Measurements from ENCODE around the gene DEGS1.

Gene DEGS1

DNA sequence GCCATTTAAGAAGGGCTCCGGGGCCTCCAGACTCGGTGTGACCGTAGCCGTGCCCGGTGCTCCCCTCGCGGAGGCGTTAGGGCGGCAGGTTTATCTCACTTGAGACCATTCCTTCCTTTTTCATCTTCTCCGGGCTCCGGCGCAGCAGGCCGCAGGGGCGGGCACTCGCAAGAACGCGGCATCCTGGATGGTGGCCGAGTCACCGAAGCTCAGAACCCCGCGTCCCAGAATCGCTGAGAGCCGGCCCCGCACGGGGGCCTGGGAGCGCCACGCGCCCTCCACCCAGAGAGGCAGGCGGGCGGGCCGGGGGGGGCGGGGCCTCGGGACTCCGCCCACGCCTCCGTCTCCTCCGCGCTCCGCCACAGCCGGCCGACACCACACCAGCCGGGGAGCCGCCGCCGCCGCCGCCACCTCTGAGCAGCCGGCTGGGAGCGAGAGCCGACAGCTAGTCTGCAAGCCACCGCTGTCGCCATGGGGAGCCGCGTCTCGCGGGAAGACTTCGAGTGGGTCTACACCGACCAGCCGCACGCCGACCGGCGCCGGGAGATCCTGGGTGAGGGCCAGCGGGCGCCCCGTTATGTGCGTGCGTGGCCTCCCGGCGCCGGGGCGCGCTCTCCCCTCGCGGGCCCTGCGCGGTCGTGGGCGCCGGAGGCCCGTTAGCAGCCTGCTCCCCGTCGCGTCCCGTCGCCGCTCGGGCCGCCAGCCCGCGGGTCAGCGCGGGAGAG is at the start of gene DEGS1:
TSS of gene DEGS1 (plus strand) at position 375 of the 725 bp plus-strand sequence. CDS start at position 472, 97 bp downstream.
- DNase-seq, result peak; percentile 88

DNA sequence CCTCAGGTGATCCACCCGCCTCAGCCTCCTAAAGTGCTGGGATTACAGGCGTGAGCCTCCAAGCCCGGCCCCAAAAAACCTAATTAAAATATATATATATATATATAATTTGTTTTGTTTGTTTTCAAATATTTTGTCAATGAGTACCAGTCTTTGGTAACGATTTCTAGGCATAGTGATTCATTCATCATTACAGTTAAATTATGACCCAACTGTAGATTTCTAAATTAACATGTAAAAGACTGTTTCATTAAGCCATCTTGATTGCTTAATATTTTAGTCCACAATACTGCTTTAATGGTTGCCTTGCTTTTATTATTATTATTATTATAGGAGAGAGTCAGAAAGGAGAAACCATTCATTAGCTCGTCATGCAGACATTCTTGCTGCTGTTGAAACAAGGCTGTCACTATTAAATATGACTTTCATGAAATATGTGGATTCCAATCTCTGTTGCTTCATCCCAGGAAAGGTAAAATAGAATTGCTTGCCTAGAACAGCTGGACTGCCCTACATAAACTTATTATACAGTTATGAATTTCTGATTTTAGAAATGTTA is 49.2 kb upstream of the DEGS1 start:
- no peak for DNase-seq

DNA sequence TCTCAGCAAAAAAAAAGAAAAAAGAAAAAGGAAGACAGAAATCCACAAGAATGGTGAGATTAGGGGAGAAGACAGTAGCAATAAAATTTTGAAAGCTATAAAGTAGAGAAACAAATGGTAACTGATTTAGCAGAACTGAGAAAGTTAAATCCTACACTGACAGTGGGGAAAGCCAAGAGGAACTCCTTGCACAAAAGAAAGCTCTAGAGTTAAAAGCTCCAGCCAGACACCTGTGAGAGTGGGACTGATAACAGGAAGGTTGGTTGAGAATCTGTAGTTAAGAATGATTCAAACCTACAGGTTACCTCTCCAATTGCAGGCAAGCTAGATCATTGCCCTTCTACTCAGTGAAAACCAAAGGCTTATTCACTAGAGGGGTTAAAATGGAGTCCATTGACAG is 45.5 kb upstream of the DEGS1 start:
- DNase-seq, result no peak

DNA sequence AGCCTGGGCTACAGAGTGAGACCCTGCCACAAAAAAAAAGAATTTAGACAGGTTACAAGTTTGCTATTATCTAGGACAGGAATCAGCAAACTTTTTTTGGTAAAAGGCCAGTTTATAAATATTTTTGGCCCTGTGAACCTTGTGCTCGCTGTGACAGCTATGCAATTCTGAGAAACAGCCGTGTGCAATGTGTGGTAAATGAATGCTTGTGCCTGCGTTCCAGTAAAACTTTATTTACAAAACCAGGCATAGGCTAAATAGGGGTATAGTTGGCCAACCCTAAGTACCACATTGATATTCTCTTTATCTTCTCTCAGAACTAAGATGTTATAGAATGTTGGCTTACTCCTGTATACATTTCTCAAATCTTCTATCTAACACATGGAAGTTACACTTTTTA is 44.8 kb upstream of the DEGS1 start:
- DNase-seq, result no peak

DNA sequence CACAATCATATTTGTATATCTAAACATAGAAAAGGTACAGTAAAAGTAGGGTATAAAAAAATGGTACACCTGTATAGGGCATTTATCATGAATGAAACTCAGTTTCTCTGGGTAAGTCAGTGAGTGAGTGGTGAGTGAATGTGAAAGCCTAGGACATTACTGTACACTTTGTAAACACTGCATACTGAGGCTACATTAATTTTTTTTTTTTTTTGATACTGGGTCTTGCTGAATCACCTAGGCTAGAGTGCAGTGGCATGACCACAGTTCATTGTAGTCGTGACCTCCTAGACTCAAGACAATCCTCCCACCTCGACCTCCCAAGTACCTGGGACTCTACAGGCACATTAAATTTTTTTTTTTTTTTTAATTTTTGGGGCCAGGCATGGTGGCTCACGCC is 41.3 kb upstream of the DEGS1 start:
- no peak for DNase-seq

DNA sequence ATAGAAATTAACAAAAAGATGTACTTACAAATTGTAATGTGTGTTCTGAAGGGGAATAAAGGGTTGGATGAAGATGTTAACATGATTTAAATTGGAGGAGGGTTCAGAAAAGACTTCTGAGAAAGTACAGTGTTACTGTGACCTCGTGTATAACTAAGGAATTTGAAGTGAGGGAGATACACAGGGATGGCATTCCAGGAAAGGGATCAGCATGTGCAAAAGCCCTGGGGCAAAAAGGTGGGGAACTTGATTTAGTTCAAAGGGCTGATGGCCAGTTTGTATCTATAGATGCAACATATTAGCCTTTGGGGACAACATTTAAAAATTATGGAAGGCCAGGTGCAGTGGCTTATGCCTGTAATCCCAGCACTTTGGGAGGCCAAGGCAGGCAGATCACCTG is 33.3 kb upstream of the DEGS1 start:
- DNase-seq, result no peak

DNA sequence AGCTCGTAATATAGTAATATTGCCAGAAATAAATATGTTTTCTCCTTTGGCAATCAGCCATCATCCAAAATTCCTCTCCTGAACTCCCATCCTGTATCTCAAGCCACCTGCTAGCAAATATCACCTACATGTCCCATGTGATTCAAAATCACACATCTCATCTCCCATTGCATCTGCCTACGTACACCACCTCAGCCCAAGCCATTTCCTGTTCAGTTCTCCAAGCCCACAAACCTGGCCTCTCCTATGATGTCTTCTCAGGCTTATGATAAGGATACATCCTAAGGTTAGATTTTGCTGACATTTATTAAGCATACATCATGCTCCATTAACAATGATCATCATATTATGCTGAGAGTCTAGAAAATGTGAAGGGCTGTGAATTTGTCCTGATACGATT is 31.9 kb upstream of the DEGS1 start:
- no peak for DNase-seq

DNA sequence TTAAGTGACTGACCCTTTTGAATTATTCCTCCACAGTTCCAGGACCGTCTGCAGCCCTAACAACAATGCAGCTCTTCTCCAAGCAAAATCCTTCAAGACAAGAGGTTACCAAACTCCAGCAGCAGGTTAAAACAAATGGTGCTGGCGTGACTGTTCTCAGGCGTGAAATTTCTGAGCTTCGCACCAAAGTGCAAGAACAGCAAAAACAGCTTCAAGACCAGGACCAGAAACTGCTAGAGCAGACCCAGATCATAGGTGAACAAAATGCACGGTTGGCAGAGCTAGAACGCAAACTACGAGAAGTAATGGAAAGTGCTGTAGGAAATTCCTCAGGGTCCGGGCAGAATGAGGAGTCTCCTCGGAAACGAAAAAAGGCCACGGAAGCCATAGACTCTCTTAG is 25.7 kb upstream of the DEGS1 start:
- no peak for DNase-seq

DNA sequence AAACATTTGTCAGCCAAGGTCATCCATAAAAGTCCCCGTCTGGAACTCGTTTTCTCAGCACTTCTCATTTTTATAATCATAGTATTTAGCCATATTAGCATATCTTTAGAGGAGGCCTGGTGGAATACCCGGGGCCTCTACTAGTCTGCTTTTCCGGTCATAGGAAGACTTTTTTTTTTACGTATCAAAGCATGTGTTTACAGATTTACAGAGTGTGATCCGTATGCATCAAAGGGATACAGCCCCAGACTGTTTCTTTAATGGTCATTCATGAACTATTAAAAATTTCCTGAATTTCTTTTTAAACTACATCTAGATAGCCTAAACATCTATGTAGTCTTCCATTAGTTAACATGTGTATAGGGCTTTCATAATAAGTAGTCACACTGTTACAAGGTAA is 23.5 kb upstream of the DEGS1 start:
- DNase-seq, result no peak

DNA sequence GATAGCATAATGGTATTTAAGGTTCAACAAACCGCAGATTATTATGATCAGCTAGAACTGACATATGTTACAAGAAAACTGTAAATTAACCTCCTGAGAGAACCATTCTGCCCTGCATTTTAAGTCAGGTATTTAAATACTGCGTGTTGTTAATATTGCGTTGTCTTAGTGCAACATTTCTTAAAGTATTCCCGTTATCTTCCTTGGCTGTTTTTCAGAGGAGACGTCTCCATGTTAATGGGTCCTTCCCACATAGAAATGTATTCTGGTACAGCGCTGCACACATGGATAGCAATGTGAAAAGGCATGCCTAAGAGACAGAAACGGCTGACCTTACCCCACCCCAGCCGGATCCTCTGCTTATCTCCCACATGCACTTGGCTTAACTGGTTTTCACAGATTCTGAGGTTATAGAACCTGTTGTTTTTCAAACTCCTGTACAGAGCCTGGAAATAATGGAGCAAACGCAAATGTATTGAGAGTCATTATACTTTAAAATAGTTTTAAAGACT is 22.8 kb upstream of the DEGS1 start:
- DNase-seq, result no peak

DNA sequence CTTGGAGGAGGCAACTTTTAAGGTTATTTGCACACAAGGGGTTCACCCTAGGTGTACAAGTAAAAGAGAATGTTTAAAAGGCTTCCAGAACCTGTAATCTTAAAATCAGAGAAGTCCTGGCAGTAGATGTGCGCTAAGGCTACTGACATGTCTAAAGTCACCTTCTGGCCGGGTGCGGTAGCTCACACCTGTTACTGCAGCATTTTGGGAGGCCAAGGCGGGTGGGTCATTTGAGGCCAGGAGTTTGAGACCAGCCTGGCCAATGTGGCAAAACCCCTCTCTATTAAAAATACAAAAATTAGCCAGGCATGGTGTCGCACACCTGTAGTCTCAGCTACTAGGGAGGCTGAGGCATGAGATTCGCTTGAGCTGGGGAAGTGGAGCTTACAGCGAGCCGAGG is 20.3 kb upstream of the DEGS1 start:
- DNase-seq, result no peak

DNA sequence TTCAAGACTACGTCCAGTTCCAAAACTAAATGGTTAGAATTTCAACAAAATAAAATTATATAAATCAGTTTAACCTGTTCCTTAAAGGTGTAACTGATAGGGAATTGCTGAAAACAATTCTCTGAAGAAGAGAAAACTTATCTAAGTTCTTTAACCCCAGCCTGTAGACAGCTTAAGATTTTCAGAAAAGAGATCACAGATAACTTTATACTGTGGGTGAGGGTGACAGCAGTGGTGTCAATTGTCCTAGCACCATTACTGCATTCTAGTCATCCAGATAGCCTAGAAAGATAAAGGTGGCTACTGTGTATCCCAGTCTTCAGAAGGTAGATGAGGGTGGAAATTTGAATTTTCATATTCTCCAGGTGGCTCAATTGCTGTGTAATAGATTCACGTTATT is 19.7 kb upstream of the DEGS1 start:
- no peak for DNase-seq

DNA sequence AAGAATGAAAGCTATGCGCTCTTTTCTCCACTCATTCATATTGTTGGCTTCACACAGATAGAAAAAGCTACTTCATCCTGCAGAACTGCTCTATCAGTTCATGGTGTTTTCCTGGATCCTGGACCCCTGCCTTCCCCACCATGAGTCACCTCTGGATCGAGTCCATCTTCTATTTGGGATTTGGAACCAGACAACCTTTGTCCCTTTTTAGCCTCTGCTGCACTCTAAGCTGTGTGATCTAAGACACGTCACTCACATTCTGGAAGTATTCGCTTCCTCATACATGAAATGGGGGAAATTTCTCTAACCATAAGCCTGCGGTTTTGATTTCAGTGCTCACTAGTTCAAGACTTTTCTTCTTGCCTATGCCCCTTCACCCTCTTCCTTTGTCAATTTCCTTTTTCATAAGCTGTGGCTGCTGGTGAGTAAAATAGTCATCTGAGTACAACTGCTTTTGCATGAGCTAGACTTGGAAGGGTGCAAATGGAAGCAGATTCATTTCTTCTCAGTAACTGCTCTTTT is 14.1 kb upstream of the DEGS1 start:
- DNase-seq, result no peak

DNA sequence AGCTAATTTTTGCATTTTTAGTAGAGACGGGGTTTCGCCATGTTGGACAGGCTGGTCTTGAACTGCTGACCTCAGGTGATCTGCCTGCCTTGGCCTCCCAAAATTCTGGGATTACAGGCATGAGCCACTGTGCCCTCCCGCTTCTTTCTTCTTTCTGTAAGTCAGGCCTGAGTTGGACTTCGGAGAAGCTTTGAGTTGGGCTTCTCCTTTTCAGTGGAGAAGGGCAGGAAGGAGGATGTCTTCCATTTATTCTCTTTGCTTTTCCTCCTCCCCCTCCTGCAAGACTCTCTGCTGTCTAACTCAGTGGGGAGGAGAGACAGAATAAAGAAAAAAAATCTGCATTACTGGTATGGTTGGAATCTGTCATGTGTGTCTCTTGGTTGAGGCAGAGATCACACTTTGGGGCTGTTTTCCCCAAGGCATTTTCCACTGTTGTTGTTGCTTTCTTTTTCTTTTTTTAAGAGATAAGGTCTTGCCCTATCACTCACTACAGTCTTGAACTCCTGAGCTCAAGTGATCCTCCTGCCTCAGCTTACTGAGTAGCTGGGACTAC is 13.2 kb upstream of the DEGS1 start:
- no peak for DNase-seq

DNA sequence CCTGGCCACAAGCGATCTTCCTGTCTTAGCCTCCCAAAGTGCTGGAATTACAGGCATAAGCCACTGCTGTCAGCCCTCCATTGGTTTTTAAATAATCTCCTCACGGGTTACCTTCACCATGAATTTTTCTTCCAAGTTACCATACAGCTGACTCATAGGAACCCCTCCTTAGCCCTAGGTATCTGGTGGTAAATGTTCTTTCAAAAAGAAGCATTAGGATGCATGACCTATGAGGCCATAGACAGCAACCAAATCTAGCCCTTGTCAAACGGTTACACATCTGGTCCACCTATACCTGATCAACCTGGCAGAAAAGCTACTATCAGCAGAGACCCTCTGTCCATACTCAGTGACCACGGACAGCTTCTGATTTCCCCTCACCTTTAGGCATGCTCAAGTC is 12.7 kb upstream of the DEGS1 start:
- DNase-seq, result no peak

DNA sequence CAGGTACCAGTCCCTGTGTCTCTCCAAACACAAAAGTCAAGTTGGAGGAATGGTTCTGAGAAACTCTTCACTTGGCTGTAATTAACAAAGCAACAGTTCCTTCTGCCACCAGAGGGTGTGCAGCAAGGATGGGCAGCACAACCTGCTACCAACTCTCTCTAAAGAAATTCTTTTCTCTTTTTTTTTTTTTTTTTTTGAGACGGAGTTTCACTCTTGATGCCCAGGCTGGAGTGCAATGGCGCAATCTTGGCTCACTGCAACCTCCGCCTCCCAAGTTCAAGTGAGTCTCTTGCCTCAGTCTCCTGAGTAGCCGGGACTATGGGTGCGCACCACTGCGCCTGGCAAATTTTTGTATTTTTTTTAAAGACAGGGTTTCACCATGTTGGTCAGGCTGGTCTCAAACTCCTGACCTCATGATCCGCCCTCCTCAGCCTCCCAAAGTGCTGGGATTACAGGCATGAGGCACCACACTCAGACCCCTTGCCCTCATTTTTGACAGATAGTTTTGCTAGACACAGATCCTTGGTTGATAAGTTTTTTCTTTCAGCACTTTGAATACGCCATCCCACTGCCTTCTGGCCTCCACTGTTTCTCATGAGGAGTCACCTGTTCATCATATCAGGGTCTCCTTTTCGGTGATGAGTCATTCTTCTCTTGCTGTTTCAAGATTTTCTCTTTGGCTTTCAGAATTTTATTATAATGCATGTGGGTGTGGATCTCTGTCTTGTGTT is 12.1 kb upstream of the DEGS1 start:
- no peak for DNase-seq

DNA sequence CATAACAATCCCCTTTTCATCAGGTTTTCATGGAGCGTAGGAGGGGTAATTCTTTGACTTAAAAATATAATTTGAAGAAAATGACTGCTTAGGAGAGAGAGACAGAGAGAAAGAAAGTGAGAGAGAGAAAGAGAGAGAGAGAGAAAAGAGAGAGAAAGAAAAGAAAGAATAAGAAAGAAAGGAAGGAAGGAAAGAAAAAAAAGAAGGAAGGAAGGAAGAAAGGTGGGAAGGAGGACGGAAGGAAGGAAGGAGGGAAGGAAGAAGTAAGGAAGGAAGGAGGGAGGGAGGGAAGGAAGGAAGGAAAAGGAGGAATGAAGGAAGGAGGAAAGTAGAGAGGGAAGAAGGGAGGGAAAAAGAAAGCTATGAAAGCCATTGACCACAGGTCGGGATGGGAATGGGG is 10.8 kb upstream of the DEGS1 start:
- no peak for DNase-seq

DNA sequence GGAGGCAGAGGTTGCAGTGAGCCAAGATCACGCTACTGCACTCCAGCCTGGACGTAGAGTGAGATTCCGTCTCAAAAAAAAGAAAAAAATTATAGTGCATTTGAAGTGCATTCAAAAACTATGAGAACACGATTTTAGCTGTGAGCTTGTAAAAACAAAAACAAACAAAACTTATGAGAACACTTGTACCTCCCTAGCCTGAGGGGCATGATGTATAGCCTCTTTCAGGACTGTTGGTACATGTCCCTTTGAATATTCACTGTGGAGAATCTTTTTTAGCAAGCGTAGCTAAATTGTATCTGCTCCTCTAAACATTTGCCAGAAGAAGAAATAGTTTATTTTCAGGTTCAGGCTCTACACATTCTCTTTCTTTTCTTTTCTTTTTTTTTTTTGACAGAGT is 9.5 kb upstream of the DEGS1 start:
- DNase-seq, result no peak

DNA sequence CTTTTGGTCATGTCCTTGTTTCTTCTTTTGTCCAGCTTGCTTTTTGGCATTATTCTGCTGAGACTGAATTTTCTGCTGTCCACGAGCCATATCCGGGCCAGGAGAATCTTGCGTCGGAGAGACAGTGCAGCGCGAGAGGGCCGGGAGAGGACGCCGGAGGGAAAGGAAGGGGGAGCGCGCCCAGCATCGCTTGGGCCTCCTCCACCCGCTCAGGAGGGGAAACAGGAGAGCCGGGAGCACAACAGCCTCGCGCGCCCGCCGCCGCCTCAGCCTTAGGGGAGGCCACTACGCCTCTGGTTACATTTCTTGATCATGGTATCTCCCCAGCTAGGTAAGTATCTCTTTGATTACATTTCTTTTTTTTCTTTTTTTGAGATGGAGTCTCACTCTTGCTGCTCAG is 7.4 kb upstream of the DEGS1 start:
- DNase-seq, result no peak

DNA sequence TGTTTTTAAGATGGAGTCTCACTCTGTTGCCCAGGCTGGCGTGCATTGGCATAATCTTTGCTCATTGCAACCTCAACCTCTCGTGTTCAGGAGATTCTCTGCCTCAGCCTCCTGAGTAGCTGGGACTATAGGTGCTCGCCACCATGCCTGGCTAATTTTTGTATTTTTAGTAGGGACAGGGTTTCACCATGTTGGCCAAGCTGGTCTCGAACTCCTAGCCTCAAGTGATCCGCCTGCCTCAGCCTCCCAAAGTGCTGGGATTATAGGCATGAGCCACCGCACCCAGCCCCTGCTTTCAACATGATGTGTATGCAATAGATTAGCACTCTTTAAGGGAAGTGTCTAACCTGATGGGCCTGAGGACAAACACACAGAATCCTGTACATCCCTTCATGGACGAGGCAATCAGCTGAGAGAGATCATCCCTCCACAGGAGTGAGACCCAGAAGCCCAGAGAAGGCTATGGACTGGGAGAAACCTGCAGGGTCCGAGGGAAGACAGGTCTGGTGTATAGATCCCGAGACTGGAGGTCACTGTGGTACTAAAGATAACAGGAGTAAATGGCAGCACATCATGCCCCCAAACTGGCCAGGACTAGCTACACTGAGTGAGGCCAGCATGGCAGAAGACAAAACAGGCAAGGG is 5.6 kb upstream of the DEGS1 start:
- no peak for DNase-seq

DNA sequence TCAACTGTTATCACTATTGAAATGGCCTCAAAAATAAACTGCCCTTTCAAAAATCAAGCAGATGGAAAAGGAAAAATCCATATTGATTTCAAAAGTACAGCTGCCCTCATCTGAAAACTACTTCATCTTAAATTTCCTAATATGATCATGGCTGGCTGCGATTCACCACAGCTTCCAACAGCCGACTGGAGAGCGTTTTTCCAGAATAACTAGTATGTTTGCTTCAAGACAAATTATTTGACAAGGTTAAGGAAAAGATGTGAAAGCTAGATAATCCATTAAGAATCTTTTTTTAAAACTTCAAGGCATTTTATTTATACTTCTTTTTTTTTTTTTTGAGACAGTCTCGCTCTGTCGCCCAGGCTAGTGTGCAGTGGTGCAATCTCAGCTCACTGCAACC is 4.1 kb upstream of the DEGS1 start:
- no peak for DNase-seq

DNA sequence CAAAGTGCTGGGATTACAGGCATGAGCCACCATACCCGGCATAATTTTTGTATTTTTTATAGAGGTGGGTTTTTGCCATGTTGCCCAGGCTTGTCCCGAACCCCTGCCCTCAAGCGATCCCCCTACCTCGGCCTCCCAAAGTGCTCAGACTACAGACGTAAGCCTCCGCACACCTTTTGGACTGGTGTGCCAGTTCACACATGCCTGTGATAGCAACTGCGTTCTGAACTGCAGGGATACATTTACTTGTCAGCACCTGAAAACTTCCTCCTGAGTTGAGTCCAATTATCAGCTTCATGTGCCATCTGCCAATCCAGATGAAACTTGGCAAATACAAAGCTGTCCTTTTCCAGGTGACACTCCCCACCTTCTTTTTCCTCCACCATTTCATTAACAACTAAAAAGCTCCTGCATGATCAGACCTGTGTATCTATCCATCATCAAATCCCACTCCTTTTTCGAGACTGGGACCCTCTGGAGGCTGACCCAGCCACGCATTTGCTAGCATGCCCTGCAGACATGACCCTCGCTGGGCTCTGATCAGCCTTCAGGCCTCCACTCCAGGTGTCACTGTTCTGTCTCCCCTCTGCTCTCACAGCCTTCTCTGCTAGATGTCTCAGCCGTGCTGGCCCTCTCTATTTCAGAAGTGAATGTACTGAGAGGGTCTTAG is 2.1 kb upstream of the DEGS1 start:
- DNase-seq, result no peak

DNA sequence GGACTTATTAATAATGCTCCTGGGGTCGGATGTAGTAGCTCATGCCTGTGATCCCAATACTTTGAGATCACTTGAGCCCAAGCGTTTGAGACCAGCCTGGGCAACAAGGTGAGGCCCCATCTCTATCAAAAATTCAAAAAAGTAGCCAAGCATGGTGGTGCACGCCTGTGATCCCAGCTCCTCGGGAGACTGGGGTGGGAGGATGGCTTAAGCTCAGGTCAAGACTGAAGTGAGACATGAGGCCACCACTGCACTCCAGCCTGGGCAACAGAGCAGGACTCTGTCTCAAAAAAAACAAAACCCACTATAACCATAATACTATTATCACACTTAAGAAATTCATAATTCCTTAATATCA is 1.6 kb upstream of the DEGS1 start:
- no peak for DNase-seq

All from NCI-H1105 treated with DMSO at 0.1 percent for 48 hours (cell line).